SK-N-SH (cell line): Measurements from ENCODE around the gene CCR6. TPM values are rescaled to one million over a fixed set of nuclear protein-coding genes. Genes with fewer than 3 reads are reported as not detected.
A peak's percentile ranks its signal among the peaks of the same experiment; 100 is the strongest.

ENCODE experiments used
- CTCF ChIA-PET: fragments of 300-600, 350-600 bp; formaldehyde crosslinking; extraction: SDS; loops from one replicate; lab custom pipeline; 2021; lab: Yijun Ruan, JAX
- POLR2A ChIA-PET: fragments of 350-600 bp; sonication (Branson Sonifier 250); formaldehyde crosslinking; extraction: SDS; loops from one replicate; lab custom pipeline; 2020; ENCODE audit warnings: antibody characterized with exemption, inconsistent platforms; lab: Yijun Ruan, JAX
- DNase-seq: peaks from one replicate; pipeline ENCODE4 v3.0.0; 2012
- H2AFZ ChIP-seq: fragments of 200-600 bp; sonication (generic); 2 replicates; pipeline ENCODE4 v1.8.1; 2016; ENCODE audit warnings: antibody characterized with exemption, mild to moderate bottlenecking, low read depth
- H3F3A ChIP-seq: fragments of 200-600 bp; sonication (generic); replicated peaks from 2 replicates; pipeline ENCODE3; 2016; ENCODE audit warnings: antibody characterized with exemption, mild to moderate bottlenecking; ENCODE audit not compliant: insufficient read depth
- H3K27ac ChIP-seq, 2 experiments: fragments of 200-500 bp in 1 of 2; fragments of 200-600 bp in 1 of 2; sonication (Bioruptor generic) in 1 of 2; sonication (generic), shearing (Covaris generic) in 1 of 2; 2 replicates each; pipeline versions ENCODE4 v1.5.1 to v1.6.1; 2014 to 2016; ENCODE audit warnings: low read depth in 2 of 2, inconsistent platforms in 1 of 2, low read length in 1 of 2, mild to moderate bottlenecking in 1 of 2, mixed read lengths in 1 of 2
- H3K27me3 ChIP-seq: fragments of 200-600 bp; sonication (generic), shearing (Covaris generic); 2 replicates; pipeline ENCODE4 v1.6.1; 2016; ENCODE audit warnings: mixed run types; ENCODE audit not compliant: insufficient read depth
- H3K36me3 ChIP-seq, 2 experiments: fragments of 200-500 bp in 1 of 2; fragments of 200-600 bp in 1 of 2; sonication (Bioruptor generic) in 1 of 2; sonication (generic) in 1 of 2; replicated peaks in 1 of 2; 2 replicates each; pipeline versions ENCODE3 to v1.5.1; 2014 to 2016; ENCODE audit warnings: low read length in 1 of 2, mild to moderate bottlenecking in 1 of 2; ENCODE audit not compliant: insufficient read depth in 2 of 2, control insufficient read depth in 1 of 2
- H3K4me1 ChIP-seq, 2 experiments: fragments of 200-500 bp in 1 of 2; fragments of 200-600 bp in 1 of 2; sonication (Bioruptor generic) in 1 of 2; sonication (generic), shearing (Covaris generic) in 1 of 2; 2 replicates each; pipeline versions ENCODE4 v1.5.1 to v1.6.1; 2014 to 2016; ENCODE audit warnings: low read depth in 1 of 2, low read length in 1 of 2, mixed run types in 1 of 2; ENCODE audit not compliant: insufficient read depth in 2 of 2, control insufficient read depth in 1 of 2
- H3K4me2 ChIP-seq: fragments of 200-600 bp; sonication (generic), shearing (Covaris generic); 2 replicates; pipeline ENCODE4 v1.6.1; 2017; ENCODE audit warnings: mixed run types
- H3K4me3 ChIP-seq, 2 experiments: fragments of 200-500 bp in 1 of 2; fragments of 200-600 bp in 1 of 2; sonication (Bioruptor generic) in 1 of 2; sonication (generic), shearing (Covaris generic) in 1 of 2; 2 replicates each; pipeline versions ENCODE4 v1.5.1 to v1.8.1; 2014 to 2016; ENCODE audit warnings: low read depth in 2 of 2, inconsistent platforms in 1 of 2, low read length in 1 of 2, mild to moderate bottlenecking in 1 of 2, mixed read lengths in 1 of 2, moderate library complexity in 1 of 2
- H3K79me2 ChIP-seq: fragments of 200-600 bp; sonication (generic); 2 replicates; pipeline ENCODE4 v1.8.1; 2017; ENCODE audit warnings: mild to moderate bottlenecking; ENCODE audit not compliant: insufficient read depth
- H3K9ac ChIP-seq: fragments of 200-600 bp; sonication (generic); 2 replicates; pipeline ENCODE4 v1.6.1; 2017; ENCODE audit warnings: mixed run types
- H3K9me2 ChIP-seq: fragments of 200-600 bp; sonication (generic); 2 replicates; pipeline ENCODE4 v1.6.1; 2017; ENCODE audit warnings: mixed run types
- H3K9me3 ChIP-seq: fragments of 200-600 bp; sonication (generic); 2 replicates; pipeline ENCODE4 v1.6.1; 2017; ENCODE audit warnings: mixed run types, mild to moderate bottlenecking, moderate library complexity
- H4K20me1 ChIP-seq: fragments of 200-600 bp; sonication (generic); 2 replicates; pipeline ENCODE4 v1.6.1; 2017; ENCODE audit warnings: mild to moderate bottlenecking, mixed run types; ENCODE audit not compliant: insufficient read depth
- EZH2phosphoT487 ChIP-seq: fragments of 200-600 bp; sonication (generic); IDR thresholded peaks from 2 replicates; pipeline ENCODE4 v1.6.1; 2017; ENCODE audit warnings: low read depth, mixed run types, mild to moderate bottlenecking, antibody characterized with exemption, moderate library complexity, borderline replicate concordance
- FOSL2 ChIP-seq: IDR thresholded peaks from 2 replicates; pipeline ENCODE4 v1.4.0; 2012; ENCODE audit warnings: low read depth, mild to moderate bottlenecking, moderate library complexity, borderline replicate concordance
- GABPA ChIP-seq: IDR thresholded peaks from 2 replicates; pipeline ENCODE4 v1.4.0; 2012; ENCODE audit warnings: low read depth, mild to moderate bottlenecking
- GATA2 ChIP-seq: sonication (generic); formaldehyde crosslinking; IDR thresholded peaks from 2 replicates; pipeline ENCODE4 v1.5.0; 2020; ENCODE audit warnings: mild to moderate bottlenecking, missing genetic modification reagents
- MXI1 ChIP-seq: IDR thresholded peaks from 2 replicates; pipeline ENCODE4 v1.6.1; 2012; ENCODE audit warnings: mild to moderate bottlenecking, low read depth, low read length, improper control_type of control experiment
- NFIC ChIP-seq: IDR thresholded peaks from 2 replicates; pipeline ENCODE4 v1.4.0; 2012; ENCODE audit warnings: borderline replicate concordance
- NRF1 ChIP-seq: IDR thresholded peaks from 2 replicates; pipeline ENCODE4 v1.6.1; 2012; ENCODE audit warnings: low read depth, mild to moderate bottlenecking, low read length
- POLR2AphosphoS5 ChIP-seq: IDR thresholded peaks from 2 replicates; pipeline ENCODE4 v1.6.1; 2012; ENCODE audit warnings: low read depth, low read length
- RAD21 ChIP-seq: IDR thresholded peaks from 2 replicates; pipeline ENCODE4 v1.6.1; 2012; ENCODE audit warnings: mild to moderate bottlenecking, low read length
- RCOR1 ChIP-seq: fragments of 150-350 bp; IDR thresholded peaks from 2 replicates; pipeline ENCODE4 v1.6.1; 2017; ENCODE audit warnings: antibody characterized with exemption, low read length
- RFX5 ChIP-seq: IDR thresholded peaks from 2 replicates; pipeline ENCODE4 v1.6.1; 2012; ENCODE audit warnings: mild to moderate bottlenecking, improper control_type of control experiment, low read length
- TCF12 ChIP-seq: IDR thresholded peaks from 2 replicates; pipeline ENCODE4 v1.4.0; 2012
- WGBS: methylation state at CpG from one replicate; pipeline ENCODE4 v1.1.6; 2017; ENCODE audit warnings: low lambda C conversion rate; 5-methylcytosine and 5-hydroxymethylcytosine counted together
- polyA plus RNA-seq, 3 experiments: library from polyadenylated mRNA; depleted of rRNA; stranded (reverse); fragments of >200 nt; gene quantifications; 2 replicates each; pipeline ENCODE4 v1.2.3, GENCODE V29; 2012

CCR6 gene
- polyA plus RNA-seq, 1 of the 3 experiments (the other 2 are of a cell fraction), result not detected

DNA sequence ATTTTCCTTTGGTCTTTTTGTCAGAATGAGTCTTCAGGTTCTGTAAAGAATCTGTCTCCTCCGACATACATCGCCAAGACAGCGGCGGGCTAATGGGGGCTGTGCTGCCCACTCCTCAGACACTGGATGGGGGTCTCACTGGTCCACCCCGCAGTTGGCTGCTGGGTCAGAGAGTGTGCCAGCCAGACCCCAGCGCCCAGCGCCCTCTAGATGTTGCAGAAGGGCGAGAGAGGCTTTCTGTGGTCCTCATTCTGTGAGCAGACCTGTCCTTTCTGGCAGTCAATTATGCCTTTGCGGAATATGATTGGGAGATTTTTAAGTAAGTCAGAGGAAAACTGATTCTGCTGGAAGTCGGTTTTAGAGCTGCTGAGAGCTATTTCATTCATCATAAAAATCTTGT is 7.8 kb upstream of the CCR6 start:
- H3K9me2 ChIP-seq, result no peaks in the 10 kb centered on the region
- no peaks in the 10 kb centered on the region for H3K27me3 ChIP-seq
- H3K4me2 ChIP-seq, result no peak overlapping the region
- H3K9ac ChIP-seq, result no peak overlapping the region
- CTCF ChIA-PET, result interaction anchor here (0.6 to 1.9 kb wide), 3 partner anchors 20 to 340 kb away, joined by 3 to 6 read pairs (median 4); no protein-coding TSS in a partner anchor
- no peaks in the 10 kb centered on the region for H3K79me2 ChIP-seq
- TF ChIP-seq RAD21 (peak; percentile 42), GATA2 (CRISPR knock-in tag) (no peak), NRF1 (no peak), FOSL2 (no peak)
- TF ChIP-seq, all 33 proteins: peak for 1
- H3K36me3 ChIP-seq, result no peaks in the 10 kb centered on the region
- 48% methylated on average over 10 of the region's 10 CpGs for WGBS
- no peaks in the 10 kb centered on the region for H3K9me3 ChIP-seq
- peaks cover 0 to 4% of the 10 kb centered on the region in 2 experiments; a peak in 1 of 4 replicates for H3K4me1 ChIP-seq
- H3K27ac ChIP-seq, result no peak overlapping the region
- H3K4me3 ChIP-seq, result no peak overlapping the region
- H2AFZ ChIP-seq, result no peak overlapping the region
- no peaks in the 10 kb centered on the region for H4K20me1 ChIP-seq
- no peaks in the 10 kb centered on the region for H3F3A ChIP-seq
- DNase-seq, result peak; percentile 62
- POLR2A ChIA-PET, result no interaction called here

- H3K4me2 ChIP-seq, result no peak overlapping the region
These were observed 6.6 kb upstream of the CCR6 start for GRCh38 chr6:167116109-167116837.

DNA sequence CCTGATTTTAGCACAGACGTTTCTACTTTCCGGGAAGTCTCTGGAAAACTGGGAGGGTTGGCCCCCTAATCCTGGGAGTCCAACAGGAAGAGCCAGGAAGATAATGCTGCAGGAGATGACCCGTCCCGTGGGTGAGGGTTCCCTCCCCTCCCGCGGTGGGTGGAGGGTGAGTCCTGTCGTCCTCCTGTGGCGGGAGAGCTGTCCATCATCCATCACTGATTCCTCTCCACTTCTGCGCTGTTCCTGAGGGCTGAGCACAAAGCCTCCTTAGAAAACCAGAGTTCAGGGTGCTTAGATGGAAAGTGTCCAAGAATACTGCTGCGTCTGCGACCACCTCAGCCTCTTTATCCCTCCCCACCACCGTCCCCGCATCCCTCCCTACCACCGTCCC is 6.1 kb upstream of the CCR6 start:
- TF ChIP-seq RAD21 (no peak), FOSL2 (no peak), POLR2AphosphoS5 (no peak), NRF1 (no peak), RFX5 (no peak), EZH2phosphoT487 (no peak), MXI1 (no peak), GABPA (no peak), RCOR1 (no peak), TCF12 (no peak)
- CTCF ChIA-PET, result no interaction called here

More at GRCh38 chr6:167116109-167116837, 6.6 kb upstream of the CCR6 start:
- H3K9me2 ChIP-seq, result no peaks in the 10 kb centered on the region
- peaks cover 0 to 4% of the 10 kb centered on the region in 2 experiments; a peak in 1 of 4 replicates for H3K4me1 ChIP-seq
- no peak for TF ChIP-seq NFIC
- no peaks in the 10 kb centered on the region for H3K27me3 ChIP-seq
- no peak overlapping the region for H3K9ac ChIP-seq
- H3K79me2 ChIP-seq, result no peaks in the 10 kb centered on the region
- no peak overlapping the region for H3K4me3 ChIP-seq
- H3K27ac ChIP-seq, result no peak overlapping the region
- WGBS, result 73% methylated on average over 22 of the region's 25 CpGs
- no peak overlapping the region for H2AFZ ChIP-seq
- H4K20me1 ChIP-seq, result no peaks in the 10 kb centered on the region
- CTCF ChIA-PET, result interaction anchor here (0.7 to 1.9 kb wide), 3 partner anchors 21 to 830 kb away, joined by 3 to 6 read pairs (median 3); no protein-coding TSS in a partner anchor
- H3F3A ChIP-seq, result no peaks in the 10 kb centered on the region
- no peaks in the 10 kb centered on the region for H3K36me3 ChIP-seq
- DNase-seq, result peak; percentile 32
- H3K9me3 ChIP-seq, result no peaks in the 10 kb centered on the region
- POLR2A ChIA-PET, result no interaction called here

More for the DNA sequence above, 6.1 kb upstream of the CCR6 start:
- no peak for DNase-seq
- Histone ChIP-seq H3K27ac (no peak overlapping the region), H2AFZ (no peak overlapping the region), H3K79me2 (no peaks in the 10 kb centered on the region), H3K36me3 (no peaks in the 10 kb centered on the region), H4K20me1 (no peaks in the 10 kb centered on the region), H3K4me1 (peaks cover 0 to 4% of the 10 kb centered on the region in 2 experiments; a peak in 1 of 4 replicates), H3K27me3 (no peaks in the 10 kb centered on the region), H3F3A (no peaks in the 10 kb centered on the region), H3K9me2 (no peaks in the 10 kb centered on the region), H3K9me3 (no peaks in the 10 kb centered on the region), H3K4me3 (no peak overlapping the region), H3K9ac (no peak overlapping the region), H3K4me2 (no peak overlapping the region)
- WGBS, result 74% methylated on average over 13 of the region's 14 CpGs
- POLR2A ChIA-PET, result no interaction called here
